GM12873 (cell line): ENCODE results near the gene PTPRN2.

ENCODE experiments used
- TF ChIP-seq, protein P1 (sequence below): IDR thresholded peaks from 2 replicates; pipeline ENCODE4 v1.5.1; 2012; ENCODE audit warnings: low read depth, mild to moderate bottlenecking, moderate library complexity, low read length, control low read depth; ENCODE audit not compliant: insufficient read depth; ENCODE audit errors: missing control alignments

The PTPRN2 gene

GRCh38 chr7:157977717-157978496 lies 609.7 kb downstream of the PTPRN2 start:
- TF ChIP-seq, protein P1, sequence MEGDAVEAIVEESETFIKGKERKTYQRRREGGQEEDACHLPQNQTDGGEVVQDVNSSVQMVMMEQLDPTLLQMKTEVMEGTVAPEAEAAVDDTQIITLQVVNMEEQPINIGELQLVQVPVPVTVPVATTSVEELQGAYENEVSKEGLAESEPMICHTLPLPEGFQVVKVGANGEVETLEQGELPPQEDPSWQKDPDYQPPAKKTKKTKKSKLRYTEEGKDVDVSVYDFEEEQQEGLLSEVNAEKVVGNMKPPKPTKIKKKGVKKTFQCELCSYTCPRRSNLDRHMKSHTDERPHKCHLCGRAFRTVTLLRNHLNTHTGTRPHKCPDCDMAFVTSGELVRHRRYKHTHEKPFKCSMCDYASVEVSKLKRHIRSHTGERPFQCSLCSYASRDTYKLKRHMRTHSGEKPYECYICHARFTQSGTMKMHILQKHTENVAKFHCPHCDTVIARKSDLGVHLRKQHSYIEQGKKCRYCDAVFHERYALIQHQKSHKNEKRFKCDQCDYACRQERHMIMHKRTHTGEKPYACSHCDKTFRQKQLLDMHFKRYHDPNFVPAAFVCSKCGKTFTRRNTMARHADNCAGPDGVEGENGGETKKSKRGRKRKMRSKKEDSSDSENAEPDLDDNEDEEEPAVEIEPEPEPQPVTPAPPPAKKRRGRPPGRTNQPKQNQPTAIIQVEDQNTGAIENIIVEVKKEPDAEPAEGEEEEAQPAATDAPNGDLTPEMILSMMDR = no peak

DNA sequence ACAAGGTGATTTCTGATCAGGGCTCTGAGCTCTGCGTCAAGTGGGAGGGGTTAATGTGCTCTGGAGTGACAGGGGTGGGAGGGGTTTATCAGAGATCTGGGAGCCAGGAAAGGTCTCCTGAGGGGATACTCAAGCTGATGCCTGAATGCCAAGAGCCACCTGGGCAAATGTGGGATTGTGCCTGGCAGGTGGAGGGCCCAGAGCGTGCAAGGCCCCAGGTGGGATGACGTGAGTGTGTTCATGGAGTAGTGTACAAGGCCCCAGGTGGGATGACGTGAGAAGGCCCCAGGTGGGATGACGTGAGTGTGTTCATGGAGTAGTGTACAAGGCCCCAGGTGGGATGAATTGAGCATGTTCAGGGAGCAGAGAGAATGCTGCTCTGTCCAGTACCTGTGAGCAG lies 610.3 kb downstream of the PTPRN2 start:
- TF ChIP-seq, protein P1 = no peak

DNA sequence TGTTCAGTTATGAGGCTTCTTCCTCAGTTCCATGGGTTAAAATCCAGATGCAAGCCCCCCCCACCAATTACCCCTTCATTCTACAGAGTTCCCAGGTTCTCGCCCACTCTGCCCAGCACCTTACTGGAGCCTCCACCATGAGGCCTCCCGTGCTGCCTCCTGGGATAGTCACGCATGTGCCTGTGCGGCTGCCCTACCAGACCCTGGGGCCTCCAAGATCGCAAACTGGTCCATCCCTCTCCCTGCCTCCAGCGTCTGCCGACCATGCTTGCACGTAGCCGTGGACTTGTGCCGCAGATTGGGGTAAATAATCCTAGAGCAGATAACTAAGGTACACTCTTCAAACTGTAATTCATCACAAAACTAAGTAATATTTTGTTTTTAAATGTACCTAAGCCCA lies 611.2 kb downstream of the PTPRN2 start:
- TF ChIP-seq, protein P1 = no peak

- TF ChIP-seq, protein P1 = no peak
Observed at GRCh38 chr7:157975401-157976372, 611.9 kb downstream of the PTPRN2 start.

GRCh38 chr7:157974678-157975230 lies 612.9 kb downstream of the PTPRN2 start:
- TF ChIP-seq, protein P1 = no peak

DNA sequence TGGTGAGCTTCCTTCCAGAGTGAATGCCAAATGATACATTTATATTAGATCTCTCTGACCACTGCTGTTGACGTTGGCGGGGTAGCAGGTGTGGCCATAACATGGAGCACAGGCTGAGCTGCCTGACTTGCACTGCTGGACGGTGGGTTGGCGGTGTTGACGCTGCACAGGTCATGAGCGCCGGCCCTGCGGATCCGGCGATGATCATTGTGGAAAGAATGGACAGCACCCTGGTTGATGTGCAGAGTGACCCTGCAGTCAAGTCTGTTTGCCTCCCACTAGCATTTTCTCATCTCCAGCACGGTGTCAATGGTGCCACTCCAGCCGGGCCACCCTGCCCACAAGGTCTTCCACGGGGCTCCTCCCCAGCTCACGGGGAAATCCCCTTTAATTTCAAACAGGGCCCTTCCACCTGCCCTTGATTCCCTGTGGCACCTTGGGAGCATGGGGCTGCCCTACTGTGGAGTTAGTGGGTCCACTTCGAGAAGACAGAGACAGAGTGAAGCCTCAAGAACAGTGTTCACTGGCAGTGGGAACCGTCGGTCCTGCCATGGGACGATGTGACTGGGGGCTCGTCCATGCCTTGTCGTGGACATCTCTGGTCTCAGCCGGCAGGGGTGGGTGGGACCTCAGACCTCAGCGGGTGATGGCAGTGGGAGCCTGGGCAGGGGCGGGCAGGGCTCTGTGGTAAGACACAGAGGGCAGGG lies 613.5 kb downstream of the PTPRN2 start:
- TF ChIP-seq, protein P1 = no peak
